Right atrium auricular region (tissue), 2 donors: ENCODE data around the gene PCSK2. TPM values are rescaled to one million over a fixed set of nuclear protein-coding genes. Genes with fewer than 3 reads are reported as not detected.
"Not testable (repeated sequence)": the region's sequence is repeated elsewhere in the genome, so short reads cannot be mapped to it uniquely, and the experiment has no call there.

Experiments used
- DNase-seq: peaks from one replicate; pipeline ENCODE4 v3.0.0-alpha.2; 2019; ENCODE audit warnings: low spot score
- H3K27ac ChIP-seq, 2 donors: fragments of 200-600 bp; sonication (generic); 1 replicate in 1 of 2; 2 replicates in 1 of 2; pipeline ENCODE4 v1.5.1; 2016 to 2019
- H3K27me3 ChIP-seq, 2 donors: fragments of 200-600 bp; sonication (generic); one replicate each; pipeline versions ENCODE4 v1.5.1 to v1.6.0; 2017 to 2019
- H3K36me3 ChIP-seq: fragments of 200-600 bp; sonication (generic); one replicate; pipeline ENCODE4 v1.5.1; 2016
- H3K4me1 ChIP-seq, 2 donors: fragments of 200-600 bp; sonication (generic); one replicate each; pipeline versions ENCODE4 v1.5.1 to v1.6.0; 2017 to 2019
- H3K4me3 ChIP-seq, 2 donors: fragments of 200-600 bp; sonication (generic); 1 replicate in 1 of 2; 2 replicates in 1 of 2; pipeline ENCODE4 v1.5.1; 2017 to 2019; ENCODE audit warnings: mild to moderate bottlenecking in 1 of 2, moderate library complexity in 1 of 2
- H3K9me3 ChIP-seq, 2 donors: fragments of 200-600 bp; sonication (generic); one replicate each; pipeline ENCODE4 v1.5.1; 2019
- total RNA-seq, 2 donors: library from RNA; depleted of rRNA; stranded (reverse); fragments of >200 nt; gene quantifications; one replicate each; pipeline ENCODE4 v1.1.0, GENCODE V29; 2016
- TF ChIP-seq, protein P1 (sequence below), 2 donors: fragments of 200-600 bp; sonication (generic); IDR thresholded peaks; one replicate each; pipeline ENCODE4 v1.5.1; 2019; ENCODE audit warnings: antibody characterized with exemption in 2 of 2

Gene PCSK2
- total RNA-seq, 2 donors from 2014 or later: 1.6 to 2.6 TPM

DNA sequence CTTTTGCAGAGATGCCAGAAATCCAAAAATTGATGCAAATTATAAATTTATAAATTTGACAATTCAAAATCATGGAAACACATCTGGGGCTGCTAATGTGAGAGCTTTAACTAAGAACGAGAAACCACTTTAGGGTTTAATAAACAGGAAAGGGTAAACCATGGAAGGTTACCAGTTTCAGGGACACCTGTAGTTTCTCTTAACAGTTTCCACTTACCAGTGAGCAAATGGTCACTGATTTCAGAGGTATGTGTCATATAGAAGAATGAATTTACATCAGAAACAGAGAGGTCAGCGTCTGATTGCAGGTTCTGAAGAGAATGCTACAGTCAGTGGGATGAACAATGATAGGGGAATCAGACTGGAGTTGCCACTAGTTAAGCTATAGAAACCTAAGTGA is 24.8 kb upstream of the PCSK2 start:
- no peak for DNase-seq
- TF ChIP-seq, protein P1, sequence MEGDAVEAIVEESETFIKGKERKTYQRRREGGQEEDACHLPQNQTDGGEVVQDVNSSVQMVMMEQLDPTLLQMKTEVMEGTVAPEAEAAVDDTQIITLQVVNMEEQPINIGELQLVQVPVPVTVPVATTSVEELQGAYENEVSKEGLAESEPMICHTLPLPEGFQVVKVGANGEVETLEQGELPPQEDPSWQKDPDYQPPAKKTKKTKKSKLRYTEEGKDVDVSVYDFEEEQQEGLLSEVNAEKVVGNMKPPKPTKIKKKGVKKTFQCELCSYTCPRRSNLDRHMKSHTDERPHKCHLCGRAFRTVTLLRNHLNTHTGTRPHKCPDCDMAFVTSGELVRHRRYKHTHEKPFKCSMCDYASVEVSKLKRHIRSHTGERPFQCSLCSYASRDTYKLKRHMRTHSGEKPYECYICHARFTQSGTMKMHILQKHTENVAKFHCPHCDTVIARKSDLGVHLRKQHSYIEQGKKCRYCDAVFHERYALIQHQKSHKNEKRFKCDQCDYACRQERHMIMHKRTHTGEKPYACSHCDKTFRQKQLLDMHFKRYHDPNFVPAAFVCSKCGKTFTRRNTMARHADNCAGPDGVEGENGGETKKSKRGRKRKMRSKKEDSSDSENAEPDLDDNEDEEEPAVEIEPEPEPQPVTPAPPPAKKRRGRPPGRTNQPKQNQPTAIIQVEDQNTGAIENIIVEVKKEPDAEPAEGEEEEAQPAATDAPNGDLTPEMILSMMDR (IDR thresholded peaks at IDR 0.05): no peak
- H3K36me3 ChIP-seq: no peaks in the 10 kb centered on the region

DNA sequence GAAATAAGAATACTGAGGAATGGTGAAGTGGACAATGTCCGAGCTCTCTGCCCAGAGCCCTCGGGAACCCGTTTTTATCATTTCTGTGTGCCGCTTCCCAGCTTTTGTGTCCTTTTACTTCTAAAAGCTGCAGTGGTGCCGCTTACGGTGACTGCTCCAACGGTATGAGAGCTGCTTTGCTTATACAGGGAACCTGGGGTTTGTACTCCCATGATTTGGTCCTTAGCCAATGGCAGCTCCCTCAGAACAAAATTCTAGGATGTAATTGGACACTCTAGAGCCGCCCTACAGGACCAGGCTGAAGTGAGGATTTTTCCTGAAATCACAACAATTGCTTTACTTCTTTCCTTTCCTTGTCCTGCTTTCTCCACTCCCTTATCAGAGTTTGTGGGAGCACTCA is 24.2 kb upstream of the PCSK2 start:
- TF ChIP-seq, protein P1 (IDR thresholded peaks at IDR 0.05): no peak
- H3K27ac ChIP-seq: no peak overlapping the region
- H3K36me3 ChIP-seq: no peaks in the 10 kb centered on the region
- no peak for DNase-seq
- H3K4me1 ChIP-seq: no peaks in the 10 kb centered on the region
- H3K4me3 ChIP-seq: no peak overlapping the region
- H3K27me3 ChIP-seq: no peaks in the 10 kb centered on the region
- no peaks in the 10 kb centered on the region for H3K9me3 ChIP-seq

More for the DNA sequence above, 24.8 kb upstream of the PCSK2 start:
- no peak overlapping the region for H3K27ac ChIP-seq
- H3K9me3 ChIP-seq: no peaks in the 10 kb centered on the region
- no peaks in the 10 kb centered on the region for H3K4me1 ChIP-seq
- no peaks in the 10 kb centered on the region for H3K27me3 ChIP-seq
- no peak overlapping the region for H3K4me3 ChIP-seq

DNA sequence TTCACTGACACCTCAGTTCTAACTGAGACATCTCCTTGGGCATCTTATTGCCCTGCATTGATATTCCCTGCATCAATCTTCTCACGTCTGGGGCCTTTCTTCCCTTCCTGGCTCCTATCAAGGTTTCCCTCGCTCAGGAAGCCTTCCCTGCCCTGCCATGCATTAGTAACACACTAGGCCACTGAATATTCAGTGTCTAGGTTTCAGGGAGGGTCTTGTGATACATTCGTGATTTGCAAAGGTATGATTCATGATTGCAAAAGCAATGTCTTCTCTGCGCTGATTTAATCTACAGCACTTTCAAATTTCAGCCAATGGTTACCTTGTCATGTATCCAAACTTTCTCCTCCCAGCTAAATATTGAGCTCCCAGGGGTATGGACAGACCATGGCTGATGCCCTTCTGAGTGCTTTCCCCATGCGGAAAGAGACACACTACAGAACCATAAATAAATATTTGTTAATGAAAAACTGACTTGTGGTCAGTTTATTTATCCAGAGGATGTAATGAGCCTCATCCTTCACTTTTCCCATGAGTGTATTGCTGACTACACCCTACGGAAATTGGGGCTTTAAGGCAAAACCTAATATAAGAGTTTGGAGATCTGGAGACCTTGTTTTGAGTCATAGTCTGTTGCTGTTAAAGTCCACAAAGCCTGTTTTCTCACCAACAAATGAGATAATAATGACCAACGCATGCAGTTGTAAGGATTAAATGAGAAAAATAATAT is 21.6 kb upstream of the PCSK2 start:
- TF ChIP-seq, protein P1 (IDR thresholded peaks at IDR 0.05): no peak
- no peaks in the 10 kb centered on the region for H3K27me3 ChIP-seq
- DNase-seq: no peak
- no peaks in the 10 kb centered on the region for H3K9me3 ChIP-seq
- no peaks in the 10 kb centered on the region for H3K4me1 ChIP-seq
- no peak overlapping the region for H3K4me3 ChIP-seq
- no peak overlapping the region for H3K27ac ChIP-seq
- no peaks in the 10 kb centered on the region for H3K36me3 ChIP-seq

DNA sequence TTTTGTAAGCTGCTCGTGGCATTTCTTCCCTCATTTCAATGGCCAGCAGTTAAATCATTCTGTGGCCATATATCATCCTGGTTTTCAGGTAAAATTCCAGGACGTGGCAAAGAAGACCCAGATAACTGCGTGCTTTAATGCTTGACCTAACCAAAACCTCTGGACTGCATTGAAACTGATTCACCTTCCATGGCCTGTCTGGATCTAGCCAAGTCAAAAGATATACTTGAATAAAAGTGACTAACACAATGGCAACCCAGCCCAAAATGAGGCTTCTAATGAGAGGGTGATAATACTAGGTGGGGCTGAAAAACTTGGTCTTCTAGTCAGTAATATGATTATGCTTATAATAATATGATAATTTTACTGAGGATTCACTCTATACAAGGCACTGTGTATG is 16.5 kb upstream of the PCSK2 start:
- Histone ChIP-seq H3K27ac (no peak overlapping the region), H3K36me3 (no peaks in the 10 kb centered on the region), H3K4me3 (no peak overlapping the region), H3K9me3 (no peaks in the 10 kb centered on the region), H3K27me3 (no peaks in the 10 kb centered on the region), H3K4me1 (no peaks in the 10 kb centered on the region)
- TF ChIP-seq, protein P1 (IDR thresholded peaks at IDR 0.05): no peak
- no peak for DNase-seq

DNA sequence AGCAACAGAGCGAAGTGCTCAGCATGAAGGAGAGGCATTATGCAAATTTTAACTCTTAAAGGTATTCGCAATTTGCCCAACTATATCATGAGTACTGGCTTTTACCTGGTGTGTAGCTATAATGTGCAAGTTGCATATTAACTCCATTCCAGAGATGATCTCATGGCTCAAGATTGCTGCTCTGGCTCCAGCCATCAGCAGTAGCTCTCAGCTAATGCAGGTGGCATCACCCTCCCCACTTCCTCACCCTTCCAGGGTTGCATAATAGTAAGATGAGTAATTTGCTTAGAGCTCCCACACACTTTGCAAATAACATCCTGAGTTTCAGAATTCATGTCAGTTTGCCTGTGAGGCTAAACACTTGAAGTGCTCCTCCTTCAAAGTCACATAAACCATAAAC is 15.9 kb upstream of the PCSK2 start:
- DNase-seq: no peak
- no peaks in the 10 kb centered on the region for H3K4me1 ChIP-seq
- TF ChIP-seq, protein P1 (IDR thresholded peaks at IDR 0.05): no peak
- H3K27ac ChIP-seq: no peak overlapping the region
- H3K4me3 ChIP-seq: no peak overlapping the region
- H3K9me3 ChIP-seq: no peaks in the 10 kb centered on the region
- H3K27me3 ChIP-seq: no peaks in the 10 kb centered on the region
- no peaks in the 10 kb centered on the region for H3K36me3 ChIP-seq

DNA sequence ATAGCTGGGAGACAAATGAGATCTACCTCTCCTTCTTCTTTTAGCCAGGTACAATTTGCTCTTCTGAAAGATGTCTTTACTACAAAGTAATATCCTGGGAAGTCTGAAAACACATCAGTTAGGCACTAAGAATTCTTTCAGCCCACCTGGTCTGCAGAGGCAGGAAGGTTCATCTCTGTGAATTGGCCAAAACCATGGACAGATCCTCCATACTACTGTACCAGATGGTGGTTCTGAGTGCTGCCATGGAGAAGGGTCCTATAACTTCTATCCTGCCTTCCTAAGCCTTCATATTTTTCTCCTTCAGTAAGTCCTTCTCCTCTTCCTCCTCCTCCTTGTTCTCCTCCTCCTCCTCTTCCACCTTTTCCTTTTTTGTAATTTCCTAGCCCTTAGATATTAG is 11.7 kb upstream of the PCSK2 start:
- Histone ChIP-seq H3K27ac (no peak overlapping the region), H3K4me1 (no peaks in the 10 kb centered on the region), H3K9me3 (no peaks in the 10 kb centered on the region), H3K27me3 (no peaks in the 10 kb centered on the region), H3K4me3 (no peak overlapping the region), H3K36me3 (no peaks in the 10 kb centered on the region)
- TF ChIP-seq, protein P1 (IDR thresholded peaks at IDR 0.05): no peak
- no peak for DNase-seq

DNA sequence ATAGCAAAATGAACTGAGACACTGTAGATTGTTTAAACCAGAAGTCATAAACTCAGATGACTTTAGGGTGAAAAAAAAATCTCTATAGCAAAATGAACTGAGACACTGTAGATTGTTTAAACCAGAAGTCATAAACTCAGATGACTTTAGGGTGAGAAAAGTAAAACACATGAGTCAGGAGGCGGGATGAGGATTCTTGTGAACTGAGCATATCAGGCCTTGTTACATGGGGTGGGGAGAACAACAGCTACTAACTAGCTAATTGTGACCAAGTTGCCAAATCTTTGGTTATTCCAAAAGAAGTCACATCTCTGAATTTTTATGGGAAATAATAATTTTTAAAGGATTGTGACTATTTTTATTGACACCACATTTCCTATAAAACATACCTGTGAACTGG is 7.0 kb upstream of the PCSK2 start:
- H3K27me3 ChIP-seq, DNase-seq, H3K9me3 ChIP-seq, H3K4me3 ChIP-seq, H3K4me1 ChIP-seq, H3K27ac ChIP-seq, H3K36me3 ChIP-seq: not testable (repeated sequence)
